GM04503 (cell line): ENCODE data around the gene ARAP1.

Experiments used
- DNase-seq: peaks from one replicate; pipeline ENCODE4 v3.0.0-alpha.2; 2012; ENCODE audit warnings: low read depth

The ARAP1 gene

GRCh38 chr11:72703267-72704008 lies 48.8 kb downstream of the ARAP1 start:
- peak; percentile 66 for DNase-seq

- DNase-seq: no peak
These were observed 49.5 kb downstream of the ARAP1 start for GRCh38 chr11:72702577-72703241.

- no peak for DNase-seq
These were observed 50.1 kb downstream of the ARAP1 start for GRCh38 chr11:72702096-72702495.

- no peak for DNase-seq
These were observed 50.7 kb downstream of the ARAP1 start for GRCh38 chr11:72701466-72701865.

- peak; percentile 37 for DNase-seq
These were observed 52.1 kb downstream of the ARAP1 start for GRCh38 chr11:72700146-72700545.

GRCh38 chr11:72697814-72698213 lies 54.4 kb downstream of the ARAP1 start:
- DNase-seq: no peak

GRCh38 chr11:72696866-72697700 lies 55.1 kb downstream of the ARAP1 start:
- DNase-seq: no peak

- no peak for DNase-seq
These were observed 56.9 kb downstream of the ARAP1 start for GRCh38 chr11:72695354-72695753.

GRCh38 chr11:72693271-72693968 lies 58.8 kb downstream of the ARAP1 start:
- no peak for DNase-seq

GRCh38 chr11:72692498-72693237 lies 59.5 kb downstream of the ARAP1 start:
- DNase-seq: no peak

GRCh38 chr11:72690166-72690565 lies 62.0 kb downstream of the ARAP1 start:
- no peak for DNase-seq

- no peak for DNase-seq
These were observed 63.3 kb downstream of the ARAP1 start for GRCh38 chr11:72688929-72689328.

GRCh38 chr11:72688486-72688885 lies 63.7 kb downstream of the ARAP1 start:
- DNase-seq: no peak

GRCh38 chr11:72687326-72687725 lies 64.9 kb downstream of the ARAP1 start:
- no peak for DNase-seq

GRCh38 chr11:72686639-72687220 lies 65.5 kb downstream of the ARAP1 start:
- DNase-seq: peak; percentile 27

GRCh38 chr11:72685560-72686480 lies 66.4 kb downstream of the ARAP1 start:
- no peak for DNase-seq

- no peak for DNase-seq
These were observed 67.8 kb downstream of the ARAP1 start for GRCh38 chr11:72684236-72684912.

- no peak for DNase-seq
These were observed 68.4 kb downstream of the ARAP1 start for GRCh38 chr11:72683782-72684200.

GRCh38 chr11:72682858-72683243 lies 69.4 kb downstream of the ARAP1 start:
- no peak for DNase-seq
